GM20000 (cell line): Measurements from ENCODE around the gene PTP4A2.
A peak's percentile ranks its signal among the peaks of the same experiment; 100 is the strongest.

Experiments used
- DNase-seq: peaks from one replicate; pipeline ENCODE4 v3.0.0; 2012; ENCODE audit warnings: low spot score
- TF ChIP-seq, protein P1 (sequence below): IDR thresholded peaks from 2 replicates; pipeline ENCODE4 v1.5.1; 2012; ENCODE audit warnings: mild to moderate bottlenecking, control low read depth; ENCODE audit errors: extremely low read depth, missing control alignments

The PTP4A2 gene

DNA sequence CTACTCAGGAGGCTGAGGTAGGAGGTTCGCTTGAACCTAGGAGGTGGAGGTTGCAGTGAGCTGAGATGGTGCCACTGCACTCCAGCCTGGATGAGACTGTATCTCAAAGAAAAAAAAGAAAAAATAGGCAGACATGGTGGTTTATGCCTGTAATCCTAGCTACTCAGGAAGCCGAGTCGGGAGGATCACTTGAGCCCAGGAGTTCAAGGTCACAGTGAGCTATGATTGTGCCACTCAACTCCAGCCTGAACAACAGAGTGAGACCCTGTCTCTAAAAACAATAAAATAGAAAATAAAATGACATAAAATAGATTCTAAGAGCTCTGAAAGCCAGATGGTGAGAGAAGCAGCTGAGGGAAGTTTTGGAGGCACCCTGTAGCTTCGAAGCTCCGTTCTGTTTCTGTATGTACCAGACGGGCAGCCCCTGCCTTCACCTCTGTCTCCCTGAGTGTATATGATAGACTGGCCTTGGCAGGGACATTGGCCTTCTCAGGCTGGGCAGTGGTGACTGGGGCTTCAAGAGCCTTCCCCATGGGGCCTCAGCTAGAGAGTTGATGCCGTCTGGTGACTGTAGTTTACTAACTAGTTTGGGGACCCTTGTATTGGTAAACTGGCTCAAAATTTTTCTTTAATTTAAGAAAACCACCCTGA, 68.0 kb downstream of the PTP4A2 start:
- DNase-seq: no peak
- TF ChIP-seq, protein P1, sequence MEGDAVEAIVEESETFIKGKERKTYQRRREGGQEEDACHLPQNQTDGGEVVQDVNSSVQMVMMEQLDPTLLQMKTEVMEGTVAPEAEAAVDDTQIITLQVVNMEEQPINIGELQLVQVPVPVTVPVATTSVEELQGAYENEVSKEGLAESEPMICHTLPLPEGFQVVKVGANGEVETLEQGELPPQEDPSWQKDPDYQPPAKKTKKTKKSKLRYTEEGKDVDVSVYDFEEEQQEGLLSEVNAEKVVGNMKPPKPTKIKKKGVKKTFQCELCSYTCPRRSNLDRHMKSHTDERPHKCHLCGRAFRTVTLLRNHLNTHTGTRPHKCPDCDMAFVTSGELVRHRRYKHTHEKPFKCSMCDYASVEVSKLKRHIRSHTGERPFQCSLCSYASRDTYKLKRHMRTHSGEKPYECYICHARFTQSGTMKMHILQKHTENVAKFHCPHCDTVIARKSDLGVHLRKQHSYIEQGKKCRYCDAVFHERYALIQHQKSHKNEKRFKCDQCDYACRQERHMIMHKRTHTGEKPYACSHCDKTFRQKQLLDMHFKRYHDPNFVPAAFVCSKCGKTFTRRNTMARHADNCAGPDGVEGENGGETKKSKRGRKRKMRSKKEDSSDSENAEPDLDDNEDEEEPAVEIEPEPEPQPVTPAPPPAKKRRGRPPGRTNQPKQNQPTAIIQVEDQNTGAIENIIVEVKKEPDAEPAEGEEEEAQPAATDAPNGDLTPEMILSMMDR: no peak

DNA sequence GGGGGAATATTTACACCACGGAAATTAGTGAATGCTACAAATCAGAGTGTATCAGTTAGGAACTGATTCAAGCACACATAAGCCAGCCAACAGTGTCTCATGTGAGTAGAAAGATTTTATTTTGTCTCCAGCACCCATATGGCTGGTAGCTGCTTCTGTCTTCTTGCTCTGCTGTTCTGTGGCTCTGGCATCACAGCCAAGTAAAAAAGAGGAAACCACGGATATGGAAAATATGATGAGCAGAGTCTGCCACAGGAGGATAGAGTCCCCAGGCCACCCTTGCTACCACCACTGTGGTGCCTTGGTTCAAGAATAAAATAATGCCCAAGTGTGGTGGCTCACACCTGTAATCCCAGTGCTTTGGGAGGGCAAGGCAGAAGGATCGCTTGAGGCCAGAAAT, 68.7 kb downstream of the PTP4A2 start:
- TF ChIP-seq, protein P1: no peak
- no peak for DNase-seq

DNA sequence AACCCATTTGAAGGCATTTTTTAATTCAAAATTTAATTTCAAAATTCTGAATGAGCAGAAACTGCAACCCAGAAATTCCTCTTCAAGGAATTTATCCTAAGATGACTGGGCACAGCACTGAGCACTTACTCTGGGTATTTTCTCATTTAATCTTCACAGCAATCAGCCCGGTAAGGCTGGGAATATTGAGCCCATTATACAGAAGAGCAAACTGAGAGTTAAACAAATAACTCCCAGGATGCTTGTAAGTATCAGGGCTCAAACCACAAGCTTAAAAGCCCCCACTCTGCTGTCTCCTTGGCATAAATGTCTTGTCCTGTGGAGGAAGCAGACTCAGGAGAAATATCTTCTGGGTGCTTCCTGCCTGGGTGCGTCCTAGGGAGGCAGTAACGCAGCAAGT, 69.3 kb downstream of the PTP4A2 start:
- TF ChIP-seq, protein P1: no peak
- DNase-seq: no peak

DNA sequence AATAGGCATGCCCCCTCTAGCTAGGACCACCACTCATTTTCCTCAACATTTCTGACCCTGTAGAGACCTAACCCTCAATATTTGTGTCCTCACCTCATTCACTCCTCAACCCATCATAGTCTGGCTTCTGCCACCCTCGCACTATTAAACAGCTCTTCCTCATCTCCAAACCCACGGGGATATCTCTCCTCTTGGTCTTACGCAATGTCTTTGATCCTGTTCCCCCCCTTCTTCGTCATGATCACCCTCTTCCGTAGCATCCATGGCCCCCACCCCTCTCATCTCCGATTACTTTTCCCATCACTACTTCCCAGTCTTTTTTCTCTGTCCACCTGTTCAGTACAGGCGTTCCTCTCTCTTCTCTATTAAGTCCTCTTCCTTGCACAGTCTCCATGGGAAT, 70.6 kb downstream of the PTP4A2 start:
- TF ChIP-seq, protein P1: no peak
- no peak for DNase-seq

DNA sequence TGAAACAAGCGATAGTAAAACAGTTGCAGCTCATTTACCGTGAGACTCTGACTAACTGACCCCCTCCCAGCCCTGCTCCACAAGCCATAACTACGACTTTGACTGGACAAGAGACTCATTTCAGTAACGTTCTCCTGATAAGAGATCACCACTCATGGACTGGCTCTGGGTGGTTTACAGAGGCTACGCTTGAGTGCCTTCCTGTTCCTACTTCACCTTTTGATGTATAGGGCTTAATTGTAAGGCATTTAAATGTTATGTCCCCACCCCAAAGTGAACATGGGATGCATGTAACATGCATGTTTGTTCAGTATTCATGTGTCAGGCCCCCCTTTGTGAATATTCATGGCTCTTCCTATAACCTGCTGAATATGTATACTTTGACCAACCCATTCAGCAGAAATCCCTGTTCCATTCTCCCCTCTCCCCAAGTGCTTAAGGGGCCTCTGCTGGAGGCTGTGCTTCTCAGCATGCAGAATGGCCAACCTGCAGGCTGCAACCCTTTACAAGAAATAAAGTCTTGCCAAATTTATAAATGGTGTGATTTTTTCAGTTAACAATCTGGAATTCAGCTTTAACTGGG, 71.6 kb downstream of the PTP4A2 start:
- TF ChIP-seq, protein P1: no peak
- DNase-seq: peak; percentile 64

DNA sequence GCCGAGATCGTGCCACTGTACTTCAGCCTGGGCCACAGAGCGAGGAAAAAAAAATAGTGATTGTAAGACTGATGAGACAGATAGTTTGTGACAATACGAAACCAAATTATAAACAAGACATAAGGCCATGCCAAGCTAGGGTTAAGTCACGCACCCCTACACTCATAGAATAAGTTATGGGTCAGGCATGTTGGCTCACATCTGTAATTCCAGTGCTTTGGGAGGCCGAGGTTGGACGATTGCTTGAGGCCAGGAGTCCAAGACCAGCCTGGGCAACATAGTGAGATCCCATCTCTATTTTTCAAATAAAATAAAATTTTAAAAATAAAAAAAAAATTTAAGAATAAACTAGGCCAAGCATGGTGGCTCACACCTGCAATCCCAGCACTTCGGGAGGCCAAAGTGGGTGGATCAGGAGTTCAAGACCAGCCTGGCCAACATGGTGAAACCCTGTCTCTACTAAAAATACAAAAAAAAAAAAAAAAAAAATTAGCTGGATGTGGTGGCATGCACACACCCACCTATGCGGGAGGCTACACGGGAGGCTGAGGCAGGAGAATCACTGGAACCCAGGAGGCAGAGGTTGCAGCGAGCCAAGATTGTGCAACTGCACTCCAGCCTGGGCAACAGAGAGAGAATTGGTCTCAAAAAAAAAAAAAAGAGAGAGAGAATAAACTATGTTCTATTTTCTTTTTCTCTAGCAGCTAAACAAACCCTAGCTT, 72.3 kb downstream of the PTP4A2 start:
- TF ChIP-seq, protein P1: no peak
- DNase-seq: no peak

DNA sequence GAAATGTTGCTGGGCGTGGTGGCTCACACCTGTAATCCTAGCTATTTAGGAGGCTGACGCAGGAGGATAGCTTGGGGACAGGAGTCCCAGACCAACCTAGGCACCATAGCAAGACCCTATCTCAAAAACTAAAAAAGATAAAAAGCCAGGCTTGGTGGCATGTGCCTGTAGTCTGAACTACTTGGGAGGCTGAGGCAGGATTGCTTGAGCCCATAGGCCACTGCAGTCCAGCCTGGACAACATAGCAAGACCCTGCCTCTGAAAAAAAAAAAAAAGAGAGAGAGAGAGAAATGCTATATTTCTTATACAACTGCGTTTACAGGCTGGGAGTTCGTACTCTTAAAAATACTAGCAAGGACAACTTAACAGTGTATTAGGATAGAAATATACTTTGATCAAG, 76.1 kb downstream of the PTP4A2 start:
- DNase-seq: no peak
- TF ChIP-seq, protein P1: no peak
